IMR-90 (cell line): ENCODE measurements around the gene GOLGA1. TPM values are rescaled to one million over a fixed set of nuclear protein-coding genes. Genes with fewer than 3 reads are reported as not detected.

ENCODE experiments used
- ATAC-seq: fragments of 200-7000 bp; cut with Tn5 transposase; 2 replicates; pipeline ENCODE4 v1.9.1; 2020; ENCODE audit warnings: low read depth, mild to moderate bottlenecking, moderate library complexity
- BruUV-seq: library from RNA; stranded (reverse); fragments of 400-500 nt; replicated peaks from 2 replicates; lab custom pipeline; 2021; lab: Mats Ljungman, UMichigan
- CTCF ChIA-PET: fragments of 300-600 bp; formaldehyde crosslinking; extraction: SDS; loops from one replicate; lab custom pipeline; 2021; ENCODE audit warnings: antibody characterized with exemption; lab: Yijun Ruan, JAX
- POLR2A ChIA-PET: fragments of 300-600 bp; sonication (Branson Sonifier 250); formaldehyde crosslinking; loops from one replicate; lab custom pipeline; 2022; ENCODE audit warnings: antibody characterized with exemption; ENCODE audit not compliant: unreplicated experiment; lab: Charles Lee
- DNase-seq: peaks from one replicate; pipeline ENCODE4 v3.0.0; 2013
- H2AFZ ChIP-seq: replicated peaks from 2 replicates; pipeline ENCODE3; 2013; ENCODE audit warnings: low read length, mild to moderate bottlenecking; ENCODE audit not compliant: poor library complexity
- H2AK5ac ChIP-seq: 2 replicates; pipeline ENCODE4 v1.6.1; 2013; ENCODE audit warnings: low read depth, low read length, inconsistent platforms
- H2AK9ac ChIP-seq: replicated peaks from 2 replicates; pipeline ENCODE3; 2013; ENCODE audit warnings: mild to moderate bottlenecking, low read depth, low read length, moderate library complexity; ENCODE audit not compliant: poor library complexity
- H2BK120ac ChIP-seq: 2 replicates; pipeline ENCODE4 v1.6.1; 2013; ENCODE audit warnings: low read depth, low read length, inconsistent platforms
- H2BK15ac ChIP-seq: 3 replicates; pipeline ENCODE4 v1.6.1; 2013; ENCODE audit warnings: low read depth, low read length, inconsistent platforms
- H2BK20ac ChIP-seq: 2 replicates; pipeline ENCODE4 v1.6.1; 2013; ENCODE audit warnings: low read depth, mild to moderate bottlenecking, inconsistent platforms, low read length, moderate library complexity
- H2BK5ac ChIP-seq: 2 replicates; pipeline ENCODE4 v1.6.1; 2013; ENCODE audit warnings: mild to moderate bottlenecking, low read depth, low read length, inconsistent platforms; ENCODE audit not compliant: poor library complexity, severe bottlenecking
- H3K14ac ChIP-seq: replicated peaks from 2 replicates; pipeline ENCODE4 v1.6.1; 2013; ENCODE audit warnings: low read depth, low read length, inconsistent platforms
- H3K18ac ChIP-seq: 2 replicates; pipeline ENCODE4 v1.6.1; 2013; ENCODE audit warnings: low read depth, low read length, control low read depth
- H3K23ac ChIP-seq: 2 replicates; pipeline ENCODE4 v1.6.1; 2013; ENCODE audit warnings: low read depth, low read length, inconsistent platforms
- H3K27ac ChIP-seq: 2 replicates; pipeline ENCODE4 v1.5.1; 2013; ENCODE audit warnings: mild to moderate bottlenecking, control low read depth, low read length; ENCODE audit not compliant: insufficient read depth
- H3K27me3 ChIP-seq: 2 replicates; pipeline ENCODE4 v1.6.1; 2013; ENCODE audit warnings: low read length; ENCODE audit not compliant: control insufficient read depth, insufficient read depth
- H3K36me3 ChIP-seq: 2 replicates; pipeline ENCODE4 v1.6.1; 2013; ENCODE audit warnings: low read length, mixed read lengths; ENCODE audit not compliant: control insufficient read depth, insufficient read depth
- H3K4ac ChIP-seq: 2 replicates; pipeline ENCODE4 v1.6.1; 2013; ENCODE audit warnings: low read depth, low read length, inconsistent platforms
- H3K4me1 ChIP-seq: 2 replicates; pipeline ENCODE4 v1.6.1; 2013; ENCODE audit warnings: low read length, mixed read lengths; ENCODE audit not compliant: control insufficient read depth, insufficient read depth
- H3K4me2 ChIP-seq: 2 replicates; pipeline ENCODE4 v1.6.1; 2013; ENCODE audit warnings: low read depth, mild to moderate bottlenecking, control low read depth, low read length, moderate library complexity
- H3K4me3 ChIP-seq: 2 replicates; pipeline ENCODE4 v1.5.1; 2013; ENCODE audit warnings: low read depth, mild to moderate bottlenecking, control low read depth, low read length, moderate library complexity; ENCODE audit not compliant: insufficient read depth
- H3K56ac ChIP-seq: 2 replicates; pipeline ENCODE4 v1.6.1; 2013; ENCODE audit warnings: low read length, inconsistent platforms; ENCODE audit not compliant: insufficient read depth; ENCODE audit errors: extremely low read depth
- H3K79me1 ChIP-seq, 2 experiments: 2 replicates each; pipeline ENCODE4 v1.6.1; 2013; ENCODE audit warnings: low read length in 2 of 2, inconsistent platforms in 1 of 2, low read depth in 1 of 2
- H3K9ac ChIP-seq: 2 replicates; pipeline ENCODE4 v1.6.1; 2013; ENCODE audit warnings: low read depth, low read length, control low read depth
- H3K9me1 ChIP-seq: 2 replicates; pipeline ENCODE4 v1.6.1; 2013; ENCODE audit warnings: low read length, inconsistent platforms; ENCODE audit not compliant: insufficient read depth
- H3K9me3 ChIP-seq: 2 replicates; pipeline ENCODE4 v1.6.1; 2013; ENCODE audit warnings: low read length; ENCODE audit not compliant: control insufficient read depth, insufficient read depth
- H4K20me1 ChIP-seq: 2 replicates; pipeline ENCODE4 v1.6.1; 2013; ENCODE audit warnings: low read length, inconsistent platforms; ENCODE audit not compliant: insufficient read depth
- H4K5ac ChIP-seq: 2 replicates; pipeline ENCODE4 v1.6.1; 2013; ENCODE audit warnings: mild to moderate bottlenecking, low read depth, low read length, control low read depth
- H4K8ac ChIP-seq, 2 experiments: 2 replicates each; pipeline ENCODE4 v1.6.1; 2013; ENCODE audit warnings: low read depth in 2 of 2, low read length in 2 of 2, control low read depth in 1 of 2, inconsistent platforms in 1 of 2
- H4K91ac ChIP-seq: 2 replicates; pipeline ENCODE4 v1.6.1; 2013; ENCODE audit warnings: low read depth, low read length, inconsistent platforms; ENCODE audit not compliant: insufficient read depth
- BHLHE40 ChIP-seq: fragments of 150-350 bp; IDR thresholded peaks from 2 replicates; pipeline ENCODE4 v1.6.1; 2016; ENCODE audit warnings: mild to moderate bottlenecking, low read depth, low read length
- CEBPB ChIP-seq: IDR thresholded peaks from 2 replicates; pipeline ENCODE4 v1.6.1; 2012; ENCODE audit warnings: low read depth, low read length, improper control_type of control experiment
- CHD1 ChIP-seq: IDR thresholded peaks from 2 replicates; pipeline ENCODE4 v1.6.1; 2012; ENCODE audit warnings: low read depth, low read length, improper control_type of control experiment
- FOS ChIP-seq: fragments of 150-350 bp; IDR thresholded peaks from 2 replicates; pipeline ENCODE4 v1.6.1; 2016; ENCODE audit warnings: low read depth, low read length
- MAFK ChIP-seq: IDR thresholded peaks from 2 replicates; pipeline ENCODE4 v1.6.1; 2012; ENCODE audit warnings: low read depth, low read length, improper control_type of control experiment
- MAZ ChIP-seq: IDR thresholded peaks from 2 replicates; pipeline ENCODE4 v1.6.1; 2012; ENCODE audit warnings: low read depth, mild to moderate bottlenecking, low read length, improper control_type of control experiment, moderate library complexity, borderline replicate concordance
- MXI1 ChIP-seq: IDR thresholded peaks from 2 replicates; pipeline ENCODE4 v1.6.1; 2012; ENCODE audit warnings: low read depth, mild to moderate bottlenecking, low read length, moderate library complexity, borderline replicate concordance
- NFE2L2 ChIP-seq: fragments of 150-350 bp; IDR thresholded peaks from 2 replicates; pipeline ENCODE4 v1.6.1; 2016; ENCODE audit warnings: low read depth, mild to moderate bottlenecking, low read length
- POLR2A ChIP-seq: IDR thresholded peaks from 2 replicates; pipeline ENCODE4 v1.6.1; 2012; ENCODE audit warnings: mild to moderate bottlenecking, low read depth, low read length
- RAD21 ChIP-seq: IDR thresholded peaks from 2 replicates; pipeline ENCODE4 v1.6.1; 2012; ENCODE audit warnings: low read length, improper control_type of control experiment
- RCOR1 ChIP-seq: IDR thresholded peaks from 2 replicates; pipeline ENCODE4 v1.6.1; 2012; ENCODE audit warnings: mild to moderate bottlenecking, low read length, improper control_type of control experiment; ENCODE audit not compliant: insufficient replicate concordance
- RFX5 ChIP-seq: IDR thresholded peaks from 2 replicates; pipeline ENCODE4 v1.8.0; 2012; ENCODE audit warnings: low read depth, mild to moderate bottlenecking, low read length, moderate library complexity
- SMC3 ChIP-seq: fragments of 150-350 bp; IDR thresholded peaks from 2 replicates; pipeline ENCODE4 v1.6.1; 2016; ENCODE audit warnings: low read depth, mild to moderate bottlenecking, antibody characterized with exemption, low read length, moderate library complexity
- WGBS, 2 experiments: methylation state at CpG; one replicate each; pipeline versions ENCODE4 v1.1.5 to v1.1.7; 2013; ENCODE audit warnings: missing lambda C conversion rate in 2 of 2; ENCODE audit not compliant: insufficient read length in 1 of 2; ENCODE audit errors: extremely low coverage in 2 of 2; 5-methylcytosine and 5-hydroxymethylcytosine counted together
- dilution Hi-C: fragments of 300-500 bp; cut with HindIII; formaldehyde crosslinking; loops from one replicate; pipeline ENCODE4 v1.14.3; 2018; ENCODE audit warnings: low sequenced_read_pairs; ENCODE audit not compliant: unreplicated experiment
- in situ Hi-C: fragments of 300-500 bp; cut with MboI; formaldehyde crosslinking; loops from 3 replicates; pipeline ENCODE4 v1.14.3; 2019; ENCODE audit warnings: low sequenced_read_pairs, inconsistent platforms, mixed read lengths
- intact Hi-C: fragments of 100-400 bp; cut with micrococcal nuclease; formaldehyde crosslinking; loops from 2 replicates; pipeline ENCODE4 v1.10.0; 2022
- polyA plus RNA-seq, 3 experiments: library from polyadenylated mRNA; depleted of rRNA; stranded (reverse); fragments of >200 nt; gene quantifications; 2 replicates each; pipeline ENCODE4 v1.2.3, GENCODE V29; 2012; ENCODE audit warnings: low replicate concordance in 1 of 3
- total RNA-seq: library from RNA; depleted of rRNA; stranded (reverse); fragments of >200 nt; gene quantifications from 2 replicates; pipeline ENCODE4 v1.2.3, GENCODE V29; 2012
- TF ChIP-seq, protein P1 (sequence below): fragments of 150-350 bp; IDR thresholded peaks from 2 replicates; pipeline ENCODE4 v1.6.1; 2016; ENCODE audit warnings: low read depth, mild to moderate bottlenecking, low read length, moderate library complexity, borderline replicate concordance
- TF ChIP-seq, protein P2 (sequence below): fragments of 150-350 bp; IDR thresholded peaks from 2 replicates; pipeline ENCODE4 v1.6.1; 2017; ENCODE audit warnings: mild to moderate bottlenecking, antibody characterized with exemption, low read length, low read depth
- TF ChIP-seq, protein P3 (sequence below): conservative IDR thresholded peaks from 2 replicates; pipeline ENCODE4 v1.5.1; 2012; ENCODE audit warnings: mild to moderate bottlenecking, low read depth, low read length, improper control_type of control experiment

The GOLGA1 gene
- total and polyA plus RNA-seq, 2 of the 4 experiments (the other 2 are of a cell fraction) = 10.6 to 12.7 TPM

DNA sequence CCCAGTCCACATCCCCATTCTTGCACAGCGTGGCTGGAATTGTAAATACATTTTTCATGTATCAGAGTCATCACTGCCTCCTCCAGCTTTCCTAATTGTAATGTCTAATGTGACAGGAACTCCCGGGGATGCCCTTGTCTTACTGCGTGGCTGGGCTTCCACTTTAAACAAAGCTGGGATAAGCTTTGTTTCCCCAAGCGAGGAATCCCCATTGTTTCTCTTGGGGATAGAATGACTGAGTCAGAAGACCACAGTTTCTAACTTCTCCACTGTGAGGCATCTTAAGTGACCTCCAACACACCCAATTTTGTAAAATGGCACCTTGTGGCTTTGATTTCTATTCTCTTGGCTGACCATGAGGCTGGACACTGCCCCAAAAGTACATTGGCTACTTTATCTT lies 56.5 kb downstream of the GOLGA1 start:
- dilution Hi-C loops (no loop called here), intact Hi-C loops (no loop called here), in situ Hi-C loops (no loop called here)
- Histone ChIP-seq H4K20me1 (no peaks in the 10 kb centered on the region; the same call in 1 of the 2 replicates), H3K9me1 (peaks cover 7% of the 10 kb centered on the region; the same call in 1 of the 2 replicates), H3K14ac (no peak overlapping the region), H3K18ac (no peak overlapping the region), H2BK15ac (no peak overlapping the region), H4K91ac (no peak overlapping the region), H3K56ac (no peak overlapping the region), H3K27me3 (no peaks in the 10 kb centered on the region), H2BK5ac (no peak overlapping the region), H3K27ac (no peak overlapping the region), H3K23ac (no peak overlapping the region), H4K8ac (no peak overlapping the region), H3K79me1 (no peaks in the 10 kb centered on the region; a peak in 1 of 4 replicates), H3K4me3 (no peak overlapping the region), H2AK9ac (no peak overlapping the region), H3K4ac (no peak overlapping the region), H3K9me3 (no peaks in the 10 kb centered on the region), H4K5ac (no peak overlapping the region), H3K36me3 (peaks cover 60% of the 10 kb centered on the region), H2BK20ac (no peak overlapping the region), H3K4me2 (no peak overlapping the region), H2BK120ac (no peak overlapping the region), H2AK5ac (no peak overlapping the region), H3K9ac (no peak overlapping the region), H2AFZ (no peak overlapping the region), H3K4me1 (peaks cover under 1% of the 10 kb centered on the region; the same call in 1 of the 2 replicates)
- CTCF ChIA-PET = no interaction called here
- DNase-seq (no peak), ATAC-seq (peak; percentile 14; the same call in 1 of the 2 replicates)
- BruUV-seq = no TSS peak
- POLR2A ChIA-PET = no interaction called here
- no peak for TF ChIP-seq MXI1
- no peak for TF ChIP-seq RAD21
- no peak for TF ChIP-seq MAFK
- no peak for TF ChIP-seq SMC3
- no peak for TF ChIP-seq FOS
- TF ChIP-seq, protein P1, sequence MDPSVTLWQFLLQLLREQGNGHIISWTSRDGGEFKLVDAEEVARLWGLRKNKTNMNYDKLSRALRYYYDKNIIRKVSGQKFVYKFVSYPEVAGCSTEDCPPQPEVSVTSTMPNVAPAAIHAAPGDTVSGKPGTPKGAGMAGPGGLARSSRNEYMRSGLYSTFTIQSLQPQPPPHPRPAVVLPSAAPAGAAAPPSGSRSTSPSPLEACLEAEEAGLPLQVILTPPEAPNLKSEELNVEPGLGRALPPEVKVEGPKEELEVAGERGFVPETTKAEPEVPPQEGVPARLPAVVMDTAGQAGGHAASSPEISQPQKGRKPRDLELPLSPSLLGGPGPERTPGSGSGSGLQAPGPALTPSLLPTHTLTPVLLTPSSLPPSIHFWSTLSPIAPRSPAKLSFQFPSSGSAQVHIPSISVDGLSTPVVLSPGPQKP = no peak
- no peak for TF ChIP-seq BHLHE40
- no peak for TF ChIP-seq NFE2L2
- no peak for TF ChIP-seq RFX5
- TF ChIP-seq, protein P2, sequence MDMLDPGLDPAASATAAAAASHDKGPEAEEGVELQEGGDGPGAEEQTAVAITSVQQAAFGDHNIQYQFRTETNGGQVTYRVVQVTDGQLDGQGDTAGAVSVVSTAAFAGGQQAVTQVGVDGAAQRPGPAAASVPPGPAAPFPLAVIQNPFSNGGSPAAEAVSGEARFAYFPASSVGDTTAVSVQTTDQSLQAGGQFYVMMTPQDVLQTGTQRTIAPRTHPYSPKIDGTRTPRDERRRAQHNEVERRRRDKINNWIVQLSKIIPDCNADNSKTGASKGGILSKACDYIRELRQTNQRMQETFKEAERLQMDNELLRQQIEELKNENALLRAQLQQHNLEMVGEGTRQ = no peak
- no peak for TF ChIP-seq POLR2A
- no peak for TF ChIP-seq CHD1
- TF ChIP-seq, protein P3, sequence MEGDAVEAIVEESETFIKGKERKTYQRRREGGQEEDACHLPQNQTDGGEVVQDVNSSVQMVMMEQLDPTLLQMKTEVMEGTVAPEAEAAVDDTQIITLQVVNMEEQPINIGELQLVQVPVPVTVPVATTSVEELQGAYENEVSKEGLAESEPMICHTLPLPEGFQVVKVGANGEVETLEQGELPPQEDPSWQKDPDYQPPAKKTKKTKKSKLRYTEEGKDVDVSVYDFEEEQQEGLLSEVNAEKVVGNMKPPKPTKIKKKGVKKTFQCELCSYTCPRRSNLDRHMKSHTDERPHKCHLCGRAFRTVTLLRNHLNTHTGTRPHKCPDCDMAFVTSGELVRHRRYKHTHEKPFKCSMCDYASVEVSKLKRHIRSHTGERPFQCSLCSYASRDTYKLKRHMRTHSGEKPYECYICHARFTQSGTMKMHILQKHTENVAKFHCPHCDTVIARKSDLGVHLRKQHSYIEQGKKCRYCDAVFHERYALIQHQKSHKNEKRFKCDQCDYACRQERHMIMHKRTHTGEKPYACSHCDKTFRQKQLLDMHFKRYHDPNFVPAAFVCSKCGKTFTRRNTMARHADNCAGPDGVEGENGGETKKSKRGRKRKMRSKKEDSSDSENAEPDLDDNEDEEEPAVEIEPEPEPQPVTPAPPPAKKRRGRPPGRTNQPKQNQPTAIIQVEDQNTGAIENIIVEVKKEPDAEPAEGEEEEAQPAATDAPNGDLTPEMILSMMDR = no peak
- no peak for TF ChIP-seq CEBPB
- TF ChIP-seq RCOR1 = no peak
- no peak for TF ChIP-seq MAZ
- no CpG with 5 or more reads among the region's 4 CpGs for WGBS, 2 experiments
